Astrocyte of the cerebellum (primary cell): Measurements from ENCODE around the gene CHD6.

Experiments
- DNase-seq: peaks from one replicate; pipeline ENCODE4 v3.0.0-alpha.2; 2011; ENCODE audit warnings: low read depth
- H3K4me3 ChIP-seq: 2 replicates; pipeline ENCODE4 v1.5.1; 2011; ENCODE audit warnings: mild to moderate bottlenecking, low read depth, low read length, moderate library complexity
- in situ Hi-C: cut with HindIII; loops from 2 replicates; pipeline ENCODE4 v1.10.0; 2017; ENCODE audit warnings: low sequenced_read_pairs
- TF ChIP-seq, protein P1 (sequence below): IDR thresholded peaks from 2 replicates; pipeline ENCODE4 v1.5.1; 2012; ENCODE audit warnings: low read length, low read depth, moderate library complexity, mild to moderate bottlenecking; ENCODE audit errors: missing control alignments

Gene CHD6

DNA sequence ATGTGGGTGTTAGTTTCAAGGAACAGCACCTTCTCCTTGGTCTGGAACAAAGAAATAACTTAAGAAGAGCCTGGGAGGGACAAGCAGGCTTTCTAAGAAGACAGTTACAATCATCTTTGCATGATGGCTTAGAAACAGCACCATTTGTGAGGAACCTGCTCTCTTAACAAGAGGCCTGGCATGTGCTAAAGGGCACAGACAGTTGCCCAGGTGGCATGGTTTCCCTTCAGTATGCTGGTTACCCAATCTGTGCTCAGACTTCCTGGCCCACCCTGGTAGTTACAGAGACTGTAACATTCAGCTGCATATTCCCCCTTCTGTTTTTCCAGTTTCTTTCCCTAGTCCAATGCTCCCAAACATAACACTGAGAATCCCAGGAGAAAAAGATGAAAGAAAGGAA is 84.0 kb downstream of the CHD6 start:
- no peak for DNase-seq
- TF ChIP-seq, protein P1, sequence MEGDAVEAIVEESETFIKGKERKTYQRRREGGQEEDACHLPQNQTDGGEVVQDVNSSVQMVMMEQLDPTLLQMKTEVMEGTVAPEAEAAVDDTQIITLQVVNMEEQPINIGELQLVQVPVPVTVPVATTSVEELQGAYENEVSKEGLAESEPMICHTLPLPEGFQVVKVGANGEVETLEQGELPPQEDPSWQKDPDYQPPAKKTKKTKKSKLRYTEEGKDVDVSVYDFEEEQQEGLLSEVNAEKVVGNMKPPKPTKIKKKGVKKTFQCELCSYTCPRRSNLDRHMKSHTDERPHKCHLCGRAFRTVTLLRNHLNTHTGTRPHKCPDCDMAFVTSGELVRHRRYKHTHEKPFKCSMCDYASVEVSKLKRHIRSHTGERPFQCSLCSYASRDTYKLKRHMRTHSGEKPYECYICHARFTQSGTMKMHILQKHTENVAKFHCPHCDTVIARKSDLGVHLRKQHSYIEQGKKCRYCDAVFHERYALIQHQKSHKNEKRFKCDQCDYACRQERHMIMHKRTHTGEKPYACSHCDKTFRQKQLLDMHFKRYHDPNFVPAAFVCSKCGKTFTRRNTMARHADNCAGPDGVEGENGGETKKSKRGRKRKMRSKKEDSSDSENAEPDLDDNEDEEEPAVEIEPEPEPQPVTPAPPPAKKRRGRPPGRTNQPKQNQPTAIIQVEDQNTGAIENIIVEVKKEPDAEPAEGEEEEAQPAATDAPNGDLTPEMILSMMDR = no peak
- H3K4me3 ChIP-seq = no peak overlapping the region
- in situ Hi-C loops = no loop called here

- TF ChIP-seq, protein P1 = no peak
- in situ Hi-C loops = no loop called here
- DNase-seq = no peak
- no peak overlapping the region for H3K4me3 ChIP-seq
Measured at GRCh38 chr20:41533537-41534136, 84.5 kb downstream of the CHD6 start.

GRCh38 chr20:41532935-41533334 is 85.2 kb downstream of the CHD6 start:
- TF ChIP-seq, protein P1 = no peak
- no peak overlapping the region for H3K4me3 ChIP-seq
- in situ Hi-C loops = no loop called here
- no peak for DNase-seq

DNA sequence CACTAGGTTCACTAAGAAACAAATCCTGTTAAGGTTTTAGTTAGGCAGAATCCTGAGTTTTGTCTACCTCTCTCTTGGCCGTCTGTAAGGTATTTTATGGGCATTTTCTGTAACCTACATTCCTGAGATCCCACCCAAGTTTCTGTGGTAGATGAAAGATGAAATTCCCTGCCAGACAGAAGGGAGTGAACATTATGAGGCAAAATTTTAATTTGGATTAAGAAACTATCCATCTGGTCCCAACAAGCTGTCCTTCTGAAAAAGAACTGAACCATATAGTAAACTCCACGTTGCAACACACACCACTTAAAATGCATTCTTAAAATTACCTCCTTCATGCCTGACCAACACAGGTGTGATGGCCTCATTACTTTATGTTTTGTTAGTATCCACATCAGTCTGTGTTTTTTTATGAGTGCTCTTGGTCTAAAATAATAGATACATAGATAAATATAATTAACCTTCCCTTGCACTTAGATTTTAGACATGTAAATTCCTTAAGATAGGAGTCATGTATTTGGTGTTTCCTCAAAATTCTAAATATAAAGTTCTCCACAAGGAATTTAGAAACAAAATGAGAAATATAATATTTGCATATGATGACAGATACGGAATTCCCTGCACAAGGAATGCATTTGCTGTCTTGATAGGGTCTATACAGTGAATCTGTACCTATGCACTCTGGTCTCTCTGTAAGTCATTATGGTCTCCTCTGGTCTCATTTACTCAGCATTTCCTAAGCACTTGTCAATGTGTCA is 86.5 kb downstream of the CHD6 start:
- DNase-seq = no peak
- TF ChIP-seq, protein P1 = no peak
- in situ Hi-C loops = no loop called here
- no peak overlapping the region for H3K4me3 ChIP-seq

- TF ChIP-seq, protein P1 = no peak
- no peak for DNase-seq
- in situ Hi-C loops = no loop called here
- H3K4me3 ChIP-seq = no peak overlapping the region
Measured at GRCh38 chr20:41530923-41531322, 87.3 kb downstream of the CHD6 start.

DNA sequence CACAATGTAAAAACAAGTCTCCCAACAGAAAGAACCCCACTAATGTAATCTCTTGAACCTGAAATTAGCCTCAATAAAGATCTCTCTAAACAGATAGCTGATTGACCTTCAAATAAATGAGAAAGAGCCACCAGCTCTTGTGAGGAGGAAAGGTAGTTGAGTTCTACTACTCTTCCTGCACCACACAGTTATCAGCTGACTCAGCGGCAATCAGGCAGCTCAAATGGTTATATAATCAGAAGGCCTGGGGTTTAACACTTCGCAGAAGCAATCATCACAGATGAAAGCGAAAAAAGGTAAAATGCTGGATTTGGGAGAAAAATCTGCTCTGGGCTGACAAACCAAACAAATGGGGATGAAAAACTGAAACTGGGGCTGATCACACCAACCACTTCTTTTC is 91.8 kb downstream of the CHD6 start:
- no peak for DNase-seq
- H3K4me3 ChIP-seq = no peak overlapping the region
- TF ChIP-seq, protein P1 = no peak
- in situ Hi-C loops = no loop called here
